SK-N-SH (cell line): ENCODE data around the gene WDR35. TPM values are rescaled to one million over a fixed set of nuclear protein-coding genes. Genes with fewer than 3 reads are reported as not detected.

Experiments used
- CTCF ChIA-PET: fragments of 300-600, 350-600 bp; formaldehyde crosslinking; extraction: SDS; loops from one replicate; lab custom pipeline; 2021; lab: Yijun Ruan, JAX
- POLR2A ChIA-PET: fragments of 350-600 bp; sonication (Branson Sonifier 250); formaldehyde crosslinking; extraction: SDS; loops from one replicate; lab custom pipeline; 2020; ENCODE audit warnings: antibody characterized with exemption, inconsistent platforms; lab: Yijun Ruan, JAX
- DNase-seq: peaks from one replicate; pipeline ENCODE4 v3.0.0; 2012
- H2AFZ ChIP-seq: fragments of 200-600 bp; sonication (generic); 2 replicates; pipeline ENCODE4 v1.8.1; 2016; ENCODE audit warnings: antibody characterized with exemption, mild to moderate bottlenecking, low read depth
- H3F3A ChIP-seq: fragments of 200-600 bp; sonication (generic); replicated peaks from 2 replicates; pipeline ENCODE3; 2016; ENCODE audit warnings: antibody characterized with exemption, mild to moderate bottlenecking; ENCODE audit not compliant: insufficient read depth
- H3K27ac ChIP-seq, 2 experiments: fragments of 200-500 bp in 1 of 2; fragments of 200-600 bp in 1 of 2; sonication (Bioruptor generic) in 1 of 2; sonication (generic), shearing (Covaris generic) in 1 of 2; 2 replicates each; pipeline versions ENCODE4 v1.5.1 to v1.6.1; 2014 to 2016; ENCODE audit warnings: low read depth in 2 of 2, inconsistent platforms in 1 of 2, low read length in 1 of 2, mild to moderate bottlenecking in 1 of 2, mixed read lengths in 1 of 2
- H3K27me3 ChIP-seq: fragments of 200-600 bp; sonication (generic), shearing (Covaris generic); 2 replicates; pipeline ENCODE4 v1.6.1; 2016; ENCODE audit warnings: mixed run types; ENCODE audit not compliant: insufficient read depth
- H3K36me3 ChIP-seq, 2 experiments: fragments of 200-500 bp in 1 of 2; fragments of 200-600 bp in 1 of 2; sonication (Bioruptor generic) in 1 of 2; sonication (generic) in 1 of 2; replicated peaks in 1 of 2; 2 replicates each; pipeline versions ENCODE3 to v1.5.1; 2014 to 2016; ENCODE audit warnings: low read length in 1 of 2, mild to moderate bottlenecking in 1 of 2; ENCODE audit not compliant: insufficient read depth in 2 of 2, control insufficient read depth in 1 of 2
- H3K4me1 ChIP-seq, 2 experiments: fragments of 200-500 bp in 1 of 2; fragments of 200-600 bp in 1 of 2; sonication (Bioruptor generic) in 1 of 2; sonication (generic), shearing (Covaris generic) in 1 of 2; 2 replicates each; pipeline versions ENCODE4 v1.5.1 to v1.6.1; 2014 to 2016; ENCODE audit warnings: low read depth in 1 of 2, low read length in 1 of 2, mixed run types in 1 of 2; ENCODE audit not compliant: insufficient read depth in 2 of 2, control insufficient read depth in 1 of 2
- H3K4me2 ChIP-seq: fragments of 200-600 bp; sonication (generic), shearing (Covaris generic); 2 replicates; pipeline ENCODE4 v1.6.1; 2017; ENCODE audit warnings: mixed run types
- H3K4me3 ChIP-seq, 2 experiments: fragments of 200-500 bp in 1 of 2; fragments of 200-600 bp in 1 of 2; sonication (Bioruptor generic) in 1 of 2; sonication (generic), shearing (Covaris generic) in 1 of 2; 2 replicates each; pipeline versions ENCODE4 v1.5.1 to v1.8.1; 2014 to 2016; ENCODE audit warnings: low read depth in 2 of 2, inconsistent platforms in 1 of 2, low read length in 1 of 2, mild to moderate bottlenecking in 1 of 2, mixed read lengths in 1 of 2, moderate library complexity in 1 of 2
- H3K79me2 ChIP-seq: fragments of 200-600 bp; sonication (generic); 2 replicates; pipeline ENCODE4 v1.8.1; 2017; ENCODE audit warnings: mild to moderate bottlenecking; ENCODE audit not compliant: insufficient read depth
- H3K9ac ChIP-seq: fragments of 200-600 bp; sonication (generic); 2 replicates; pipeline ENCODE4 v1.6.1; 2017; ENCODE audit warnings: mixed run types
- H3K9me2 ChIP-seq: fragments of 200-600 bp; sonication (generic); 2 replicates; pipeline ENCODE4 v1.6.1; 2017; ENCODE audit warnings: mixed run types
- H3K9me3 ChIP-seq: fragments of 200-600 bp; sonication (generic); 2 replicates; pipeline ENCODE4 v1.6.1; 2017; ENCODE audit warnings: mixed run types, mild to moderate bottlenecking, moderate library complexity
- H4K20me1 ChIP-seq: fragments of 200-600 bp; sonication (generic); 2 replicates; pipeline ENCODE4 v1.6.1; 2017; ENCODE audit warnings: mild to moderate bottlenecking, mixed run types; ENCODE audit not compliant: insufficient read depth
- ELF1 ChIP-seq: IDR thresholded peaks from 2 replicates; pipeline ENCODE4 v1.4.0; 2012
- EZH2phosphoT487 ChIP-seq: fragments of 200-600 bp; sonication (generic); IDR thresholded peaks from 2 replicates; pipeline ENCODE4 v1.6.1; 2017; ENCODE audit warnings: low read depth, mixed run types, mild to moderate bottlenecking, antibody characterized with exemption, moderate library complexity, borderline replicate concordance
- FOXM1 ChIP-seq: IDR thresholded peaks from 2 replicates; pipeline ENCODE4 v1.4.0; 2012; ENCODE audit warnings: low read depth, mild to moderate bottlenecking
- GATA2 ChIP-seq: sonication (generic); formaldehyde crosslinking; IDR thresholded peaks from 2 replicates; pipeline ENCODE4 v1.5.0; 2020; ENCODE audit warnings: mild to moderate bottlenecking, missing genetic modification reagents
- JUND ChIP-seq: IDR thresholded peaks from 2 replicates; pipeline ENCODE4 v1.4.0; 2012
- MEF2A ChIP-seq: IDR thresholded peaks from 2 replicates; pipeline ENCODE4 v1.4.0; 2012; ENCODE audit warnings: low read depth, borderline replicate concordance
- POLR2AphosphoS5 ChIP-seq: IDR thresholded peaks from 2 replicates; pipeline ENCODE4 v1.6.1; 2012; ENCODE audit warnings: low read depth, low read length
- SIN3A ChIP-seq: IDR thresholded peaks from 2 replicates; pipeline ENCODE4 v1.6.1; 2012; ENCODE audit warnings: low read depth, mild to moderate bottlenecking, low read length, moderate library complexity, borderline replicate concordance
- USF1 ChIP-seq: IDR thresholded peaks from 2 replicates; pipeline ENCODE4 v1.4.0; 2012; ENCODE audit warnings: low read depth, borderline replicate concordance
- WGBS: methylation state at CpG from one replicate; pipeline ENCODE4 v1.1.6; 2017; ENCODE audit warnings: low lambda C conversion rate; 5-methylcytosine and 5-hydroxymethylcytosine counted together
- polyA plus RNA-seq, 3 experiments: library from polyadenylated mRNA; depleted of rRNA; stranded (reverse); fragments of >200 nt; gene quantifications; 2 replicates each; pipeline ENCODE4 v1.2.3, GENCODE V29; 2012
- TF ChIP-seq, protein P1 (sequence below): fragments of 200-600 bp; sonication (generic); IDR thresholded peaks from 2 replicates; pipeline ENCODE4 v1.6.1; 2017; ENCODE audit warnings: antibody characterized with exemption, mild to moderate bottlenecking, moderate library complexity

WDR35 gene
- polyA plus RNA-seq, 1 of the 3 experiments (the other 2 are of a cell fraction), result 8.6 TPM

- DNase-seq, result no peak
- H3K79me2 ChIP-seq, result no peaks in the 10 kb centered on the region
- 93% methylated on average over 2 of the region's 2 CpGs for WGBS
- no peaks in the 10 kb centered on the region for H3K27me3 ChIP-seq
- H3F3A ChIP-seq, result no peaks in the 10 kb centered on the region
- TF ChIP-seq POLR2AphosphoS5, result no peak
- no peak for TF ChIP-seq SIN3A
- TF ChIP-seq, protein P1, sequence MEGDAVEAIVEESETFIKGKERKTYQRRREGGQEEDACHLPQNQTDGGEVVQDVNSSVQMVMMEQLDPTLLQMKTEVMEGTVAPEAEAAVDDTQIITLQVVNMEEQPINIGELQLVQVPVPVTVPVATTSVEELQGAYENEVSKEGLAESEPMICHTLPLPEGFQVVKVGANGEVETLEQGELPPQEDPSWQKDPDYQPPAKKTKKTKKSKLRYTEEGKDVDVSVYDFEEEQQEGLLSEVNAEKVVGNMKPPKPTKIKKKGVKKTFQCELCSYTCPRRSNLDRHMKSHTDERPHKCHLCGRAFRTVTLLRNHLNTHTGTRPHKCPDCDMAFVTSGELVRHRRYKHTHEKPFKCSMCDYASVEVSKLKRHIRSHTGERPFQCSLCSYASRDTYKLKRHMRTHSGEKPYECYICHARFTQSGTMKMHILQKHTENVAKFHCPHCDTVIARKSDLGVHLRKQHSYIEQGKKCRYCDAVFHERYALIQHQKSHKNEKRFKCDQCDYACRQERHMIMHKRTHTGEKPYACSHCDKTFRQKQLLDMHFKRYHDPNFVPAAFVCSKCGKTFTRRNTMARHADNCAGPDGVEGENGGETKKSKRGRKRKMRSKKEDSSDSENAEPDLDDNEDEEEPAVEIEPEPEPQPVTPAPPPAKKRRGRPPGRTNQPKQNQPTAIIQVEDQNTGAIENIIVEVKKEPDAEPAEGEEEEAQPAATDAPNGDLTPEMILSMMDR, result no peak
- TF ChIP-seq USF1, result no peak
- TF ChIP-seq FOXM1, result no peak
- no peak for TF ChIP-seq ELF1
- TF ChIP-seq, all 33 proteins: peak for 0
- no peak overlapping the region for H3K4me3 ChIP-seq
- no peaks in the 10 kb centered on the region for H3K9me2 ChIP-seq
- H3K4me1 ChIP-seq, result peaks cover 0 to 2% of the 10 kb centered on the region in 2 experiments; a peak in 1 of 4 replicates
- no peaks in the 10 kb centered on the region for H4K20me1 ChIP-seq
- no peak overlapping the region for H2AFZ ChIP-seq
- no peak overlapping the region for H3K4me2 ChIP-seq
- no peak overlapping the region; a peak in 1 of 4 replicates for H3K27ac ChIP-seq
- ChIA-PET CTCF (interaction anchor here (1.0 to 2.8 kb wide), 6 partner anchors 11 to 347 kb away, joined by 3 to 16 read pairs (median 6); partner anchors contain the start of gene SDC1), POLR2A (no interaction called here)
- H3K36me3 ChIP-seq, result peaks cover 42 to 88% of the 10 kb centered on the region in 2 experiments
- no peak overlapping the region for H3K9ac ChIP-seq
- no peaks in the 10 kb centered on the region for H3K9me3 ChIP-seq
These were observed 45.6 kb downstream of the WDR35 start for GRCh38 chr2:19944205-19944845.

GRCh38 chr2:19943189-19943588 lies 46.7 kb downstream of the WDR35 start:
- no peaks in the 10 kb centered on the region for H3K9me2 ChIP-seq
- no peaks in the 10 kb centered on the region; a peak in 1 of 4 replicates for H3K4me1 ChIP-seq
- TF ChIP-seq SIN3A (no peak), MEF2A (no peak), JUND (no peak), EZH2phosphoT487 (no peak), GATA2 (CRISPR knock-in tag) (no peak)
- TF ChIP-seq, all 33 proteins: peak for 0
- Histone ChIP-seq H3K4me2 (no peak overlapping the region), H3K36me3 (peaks cover 43 to 94% of the 10 kb centered on the region in 2 experiments), H4K20me1 (no peaks in the 10 kb centered on the region), H3K27ac (no peak overlapping the region), H3K79me2 (no peaks in the 10 kb centered on the region), H3F3A (no peaks in the 10 kb centered on the region), H3K4me3 (no peak overlapping the region), H3K9ac (no peak overlapping the region), H3K9me3 (no peaks in the 10 kb centered on the region), H3K27me3 (no peaks in the 10 kb centered on the region), H2AFZ (no peak overlapping the region)
- WGBS, result 90% methylated on average over 1 of the region's 1 CpG
- POLR2A ChIA-PET, result no interaction called here
- CTCF ChIA-PET, result interaction anchor here (0.9 to 2.8 kb wide), 7 partner anchors 10 to 436 kb away, joined by 3 to 16 read pairs (median 4); no protein-coding TSS in a partner anchor
- DNase-seq, result no peak
